WERI-Rb-1 (cell line): ENCODE data around the gene MAP6D1.

ENCODE experiments used
- DNase-seq: peaks from one replicate; pipeline ENCODE4 v3.0.0-alpha.2; 2020
- H3K27ac ChIP-seq: fragments of 250-450 bp; sonication (Bioruptor Pico); 2 replicates; pipeline ENCODE4 v1.5.1; 2020; ENCODE audit warnings: mild to moderate bottlenecking, moderate library complexity
- H3K27me3 ChIP-seq: fragments of 250-450 bp; sonication (Bioruptor Pico); 2 replicates; pipeline ENCODE4 v1.5.1; 2021; ENCODE audit warnings: mild to moderate bottlenecking, low read depth, moderate library complexity; ENCODE audit not compliant: insufficient read depth, severe bottlenecking
- H3K36me3 ChIP-seq: fragments of 250-450 bp; sonication (Bioruptor Pico); 2 replicates; pipeline ENCODE4 v1.5.1; 2020; ENCODE audit warnings: mild to moderate bottlenecking, moderate library complexity
- H3K4me3 ChIP-seq: 2 replicates; pipeline ENCODE4 v1.5.1; 2011; ENCODE audit warnings: low read depth, mild to moderate bottlenecking, control low read depth, low read length
- H3K9me3 ChIP-seq: fragments of 250-450 bp; sonication (Bioruptor Pico); 2 replicates; pipeline ENCODE4 v1.5.1; 2021; ENCODE audit warnings: mild to moderate bottlenecking, moderate library complexity; ENCODE audit not compliant: severe bottlenecking
- TF ChIP-seq, protein P1 (sequence below): IDR thresholded peaks from 2 replicates; pipeline ENCODE4 v1.5.1; 2011; ENCODE audit warnings: low read depth, mild to moderate bottlenecking, control low read depth, inconsistent platforms, low read length

The MAP6D1 gene

DNA sequence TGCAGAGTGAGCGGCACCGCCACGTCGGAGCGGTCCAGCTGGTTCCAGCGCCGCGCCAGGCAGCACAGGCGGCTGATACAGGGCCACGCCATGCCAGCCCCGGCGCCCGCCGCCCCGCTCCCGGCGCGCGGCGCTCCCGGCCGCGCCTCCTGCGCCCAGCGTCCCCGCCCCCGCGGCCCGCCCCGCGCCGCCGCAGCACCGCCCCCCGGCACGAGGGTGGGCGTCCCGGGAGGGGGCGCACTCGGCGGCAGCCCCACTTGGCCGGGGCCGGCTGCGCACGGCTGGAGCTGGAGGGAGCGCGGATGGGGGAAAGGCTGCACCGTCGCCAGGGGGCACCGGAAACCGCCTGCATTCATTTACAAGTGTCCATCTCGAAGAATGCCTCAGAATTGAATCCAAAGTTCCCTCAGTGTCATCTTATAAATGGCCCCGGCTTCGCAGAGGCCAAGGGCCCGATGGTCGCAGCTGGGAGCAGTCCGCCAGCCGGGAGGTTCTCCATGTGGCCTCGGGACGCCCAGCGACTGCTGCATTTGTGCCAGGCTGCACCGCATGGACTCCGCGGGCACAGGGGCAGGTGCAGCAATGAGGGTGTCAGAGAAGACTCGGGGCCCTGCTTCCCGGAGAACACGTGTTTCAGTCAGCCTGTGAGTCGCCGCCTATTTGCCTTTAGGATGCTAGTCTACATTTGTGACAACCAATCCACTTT is at the start of gene MAP6D1:
TSS of gene MAP6D1 (minus strand) at position 122 of the 706 bp plus-strand sequence. CDS start at position 92, 30 bp downstream.
- DNase-seq = peak; percentile 82
- TF ChIP-seq, protein P1, sequence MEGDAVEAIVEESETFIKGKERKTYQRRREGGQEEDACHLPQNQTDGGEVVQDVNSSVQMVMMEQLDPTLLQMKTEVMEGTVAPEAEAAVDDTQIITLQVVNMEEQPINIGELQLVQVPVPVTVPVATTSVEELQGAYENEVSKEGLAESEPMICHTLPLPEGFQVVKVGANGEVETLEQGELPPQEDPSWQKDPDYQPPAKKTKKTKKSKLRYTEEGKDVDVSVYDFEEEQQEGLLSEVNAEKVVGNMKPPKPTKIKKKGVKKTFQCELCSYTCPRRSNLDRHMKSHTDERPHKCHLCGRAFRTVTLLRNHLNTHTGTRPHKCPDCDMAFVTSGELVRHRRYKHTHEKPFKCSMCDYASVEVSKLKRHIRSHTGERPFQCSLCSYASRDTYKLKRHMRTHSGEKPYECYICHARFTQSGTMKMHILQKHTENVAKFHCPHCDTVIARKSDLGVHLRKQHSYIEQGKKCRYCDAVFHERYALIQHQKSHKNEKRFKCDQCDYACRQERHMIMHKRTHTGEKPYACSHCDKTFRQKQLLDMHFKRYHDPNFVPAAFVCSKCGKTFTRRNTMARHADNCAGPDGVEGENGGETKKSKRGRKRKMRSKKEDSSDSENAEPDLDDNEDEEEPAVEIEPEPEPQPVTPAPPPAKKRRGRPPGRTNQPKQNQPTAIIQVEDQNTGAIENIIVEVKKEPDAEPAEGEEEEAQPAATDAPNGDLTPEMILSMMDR = peak; percentile 60
- Histone ChIP-seq H3K27ac (peak within 1 kb of the TSS; percentile 36), H3K9me3 (no peaks in the 10 kb centered on the region), H3K27me3 (no peaks in the 10 kb centered on the region), H3K36me3 (no peaks in the 10 kb centered on the region; the same call in 1 of the 2 replicates), H3K4me3 (peak within 1 kb of the TSS; percentile 67)

DNA sequence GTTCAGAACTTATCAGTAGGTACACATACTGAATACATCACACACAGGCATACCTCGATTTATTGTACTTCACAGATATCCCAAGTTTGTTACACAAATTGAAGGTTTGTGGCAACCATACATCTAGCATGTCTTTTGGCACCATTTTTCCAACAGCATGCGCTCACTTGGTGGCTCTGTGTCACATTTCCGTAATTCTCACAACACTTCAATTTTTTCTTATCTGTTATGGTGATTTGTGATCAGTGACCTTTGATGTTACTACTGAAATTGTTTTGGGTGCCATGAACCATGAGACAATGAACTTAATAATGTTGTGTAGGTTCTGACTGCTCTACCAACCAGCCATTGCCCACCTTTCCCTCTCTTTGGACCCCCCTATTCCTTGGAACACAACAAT is 48.5 kb upstream of the MAP6D1 start:
- no peak overlapping the region for H3K27ac ChIP-seq
- no peaks in the 10 kb centered on the region for H3K27me3 ChIP-seq
- H3K36me3 ChIP-seq = 0 out of 2 replicates have a peak, but pooled peaks cover 3% of the 10 kb centered on the region
- no peak for DNase-seq
- TF ChIP-seq, protein P1 = no peak
- no peak overlapping the region for H3K4me3 ChIP-seq
- H3K9me3 ChIP-seq = no peaks in the 10 kb centered on the region

DNA sequence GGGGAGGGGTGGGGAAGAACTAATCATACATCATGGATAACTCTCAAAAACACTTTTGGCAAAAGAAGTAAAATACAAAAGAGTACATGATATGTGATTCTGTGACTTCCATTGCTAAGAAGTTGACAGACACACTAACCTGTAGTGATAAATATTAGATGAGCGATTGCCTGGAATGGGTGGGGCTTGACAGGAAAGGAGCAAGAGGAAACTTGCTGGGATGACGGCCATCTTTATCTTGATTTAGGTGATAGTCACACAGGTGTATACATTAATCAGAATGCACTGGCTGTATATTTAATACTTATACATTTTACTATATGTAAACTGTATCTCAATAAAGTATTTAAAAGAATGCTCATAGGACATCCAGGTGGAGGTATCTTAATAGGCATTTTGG is 46.2 kb upstream of the MAP6D1 start:
- no peak for DNase-seq
- no peak overlapping the region for H3K4me3 ChIP-seq
- TF ChIP-seq, protein P1 = no peak
- no peak overlapping the region for H3K27ac ChIP-seq
- no peaks in the 10 kb centered on the region for H3K9me3 ChIP-seq
- H3K36me3 ChIP-seq = peaks cover 8% of the 10 kb centered on the region
- H3K27me3 ChIP-seq = no peaks in the 10 kb centered on the region

DNA sequence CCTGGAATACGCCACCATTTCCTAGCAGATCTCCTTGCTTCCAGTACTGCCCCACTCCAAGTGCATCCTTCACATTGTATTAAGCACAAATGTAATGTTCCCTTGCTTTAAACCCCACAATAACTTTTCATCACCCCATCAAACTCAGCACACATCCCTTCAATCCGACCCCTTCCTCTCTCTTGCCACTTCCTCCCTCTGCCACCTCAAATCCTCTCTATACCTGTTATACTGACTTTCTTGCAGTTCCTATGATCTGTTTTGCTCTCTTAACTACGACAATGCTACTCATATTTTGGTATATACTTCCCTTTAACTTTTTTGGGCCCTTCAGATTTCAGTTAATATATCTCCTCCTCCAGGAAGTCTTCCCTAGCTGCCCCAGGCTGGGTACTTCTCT is 45.2 kb upstream of the MAP6D1 start:
- Histone ChIP-seq H3K4me3 (no peak overlapping the region), H3K36me3 (peaks cover 16% of the 10 kb centered on the region), H3K27me3 (no peaks in the 10 kb centered on the region), H3K9me3 (no peaks in the 10 kb centered on the region), H3K27ac (no peak overlapping the region)
- DNase-seq = no peak
- TF ChIP-seq, protein P1 = no peak

DNA sequence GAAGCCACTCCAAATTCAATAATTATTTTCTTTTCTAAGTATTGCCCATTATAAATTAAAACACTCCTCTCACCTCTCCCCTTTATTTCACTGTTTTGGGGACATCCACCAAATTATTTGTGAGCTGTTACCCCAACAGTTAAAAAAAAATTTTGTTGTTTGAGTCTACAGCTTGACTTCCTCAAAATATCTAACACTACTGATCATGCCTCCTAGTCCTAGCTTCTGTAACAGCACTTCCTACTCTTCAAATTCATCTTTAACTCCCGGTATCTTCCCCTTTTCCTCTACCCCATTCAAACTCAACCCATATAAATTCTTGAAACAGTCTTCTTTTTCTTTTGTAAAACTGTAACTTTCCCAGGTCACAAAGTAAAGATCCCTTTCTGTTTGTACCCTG is 43.4 kb upstream of the MAP6D1 start:
- TF ChIP-seq, protein P1 = no peak
- Histone ChIP-seq H3K36me3 (peaks cover 24% of the 10 kb centered on the region), H3K27ac (no peak overlapping the region), H3K27me3 (no peaks in the 10 kb centered on the region), H3K9me3 (no peaks in the 10 kb centered on the region), H3K4me3 (no peak overlapping the region)
- no peak for DNase-seq

DNA sequence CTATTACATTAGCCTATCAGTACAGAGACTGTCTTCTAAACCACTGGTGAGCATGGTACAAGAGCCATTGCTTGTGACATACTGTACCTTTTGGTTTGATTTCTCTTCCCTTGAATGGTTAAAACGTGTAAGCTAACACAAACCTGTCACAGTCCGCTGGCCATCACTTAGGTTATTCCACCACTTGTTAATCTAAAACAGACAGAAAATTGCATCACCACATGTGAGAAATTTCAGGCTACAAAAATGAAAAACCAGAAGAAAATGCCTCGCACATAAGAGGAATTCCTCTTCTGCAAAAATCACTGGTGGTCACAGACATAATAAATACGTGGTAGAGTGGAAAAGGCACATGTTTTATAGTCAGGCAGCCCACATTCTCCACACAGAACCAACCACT is 37.2 kb upstream of the MAP6D1 start:
- DNase-seq = no peak
- TF ChIP-seq, protein P1 = no peak
- Histone ChIP-seq H3K27ac (no peak overlapping the region), H3K27me3 (no peaks in the 10 kb centered on the region), H3K4me3 (no peak overlapping the region), H3K36me3 (peaks cover 51% of the 10 kb centered on the region), H3K9me3 (no peaks in the 10 kb centered on the region)
